H1 (cell line): ENCODE results near the gene KRTAP4-5. TPM values are rescaled to one million over a fixed set of nuclear protein-coding genes. Genes with fewer than 3 reads are reported as not detected.

Source experiments
- ASH2L ChIP-seq: fragments of 200-600, 300-600 bp; sonication (generic); IDR thresholded peaks from one replicate; pipeline ENCODE4 v1.7.1; 2017; ENCODE audit warnings: low read length
- BCL11A ChIP-seq, 2 experiments: IDR thresholded peaks; one replicate each; pipeline ENCODE4 v1.6.1; 2011; ENCODE audit warnings: low read depth in 2 of 2, low read length in 2 of 2, mild to moderate bottlenecking in 2 of 2
- CBX5 ChIP-seq: fragments of 300-800, 300-1000 bp; sonication (generic); IDR thresholded peaks from 2 replicates; pipeline ENCODE4 v1.7.1; 2016; ENCODE audit warnings: antibody characterized with exemption, low read length, low read depth
- CHD7 ChIP-seq: fragments of 300-600 bp; sonication (generic); IDR thresholded peaks from 2 replicates; pipeline ENCODE4 v1.7.1; 2012; ENCODE audit warnings: low read length, moderate library complexity, mild to moderate bottlenecking, inconsistent platforms; ENCODE audit not compliant: insufficient replicate concordance
- polyA plus RNA-seq, 7 experiments: library from polyadenylated mRNA; depleted of rRNA in 3 of 7; stranded (reverse) in 5 of 7; unstranded in 2 of 7; fragments of >200 nt in 5 of 7; fragments of 200-250 nt in 2 of 7; gene quantifications; 1 replicate in 5 of 7; 2 replicates in 1 of 7; 4 replicates in 1 of 7; pipeline versions ENCODE4 v1.2.1 to v1.2.3, GENCODE V29; 2011 to 2013; ENCODE audit warnings: missing spikeins in 2 of 7, mixed read lengths in 2 of 7
- total RNA-seq: library from RNA; stranded (reverse); fragmentation: NEBNext Ultra II Directional; extraction: Animal tissue kit (Norgen Biotek cat#: 25700); gene quantifications from 2 replicates; pipeline ENCODE4 v1.2.1, GENCODE V29; 2021

KRTAP4-5 gene
- total and polyA plus RNA-seq, 2 of the 8 experiments (the other 6 are each of a cell fraction or from before 2014, with no cell fraction given) = not detected

- TF ChIP-seq CHD7 (no peak), BCL11A (IDR thresholded peaks at IDR 0.05; ENCODE audit: low read depth in 2 of 2, low read length in 2 of 2) (no peak), CBX5 (no peak), ASH2L (no peak)
These were observed 41.6 kb downstream of the KRTAP4-5 start (continued) for GRCh38 chr17:41107941-41108450.
